Activated T-cell treated with anti-CD3 and anti-CD28 coated beads, Interleukin-2, amount 50 U/mL, for 72 hours (primary cell): ENCODE results near the gene GSTO1. TPM values are rescaled to one million over a fixed set of nuclear protein-coding genes. Genes with fewer than 3 reads are reported as not detected.

ENCODE experiments used
- ATAC-seq, 2 donors: fragments of 150-1000 bp; cut with Tn5 transposase; replicated peaks in 1 of 2; 2 replicates each; pipeline ENCODE4 v1.10.0; 2021; ENCODE audit warnings: moderate library complexity in 2 of 2, mild to moderate bottlenecking in 1 of 2
- DNase-seq, 2 donors: peaks; one replicate each; pipeline ENCODE4 v3.0.0; 2021 to 2022; ENCODE audit warnings: mixed read lengths in 1 of 2
- H3K27ac Mint-ChIP-seq: one replicate; pipeline ENCODE4 v1.8.0; 2022; ENCODE audit warnings: mild to moderate bottlenecking, moderate library complexity, mixed read lengths
- H3K27me3 Mint-ChIP-seq: one replicate; pipeline ENCODE4 v1.8.0; 2022; ENCODE audit warnings: low read depth, mixed read lengths
- H3K36me3 Mint-ChIP-seq, 2 donors: one replicate each; pipeline ENCODE4 v1.8.0; 2022; ENCODE audit warnings: mixed read lengths in 2 of 2, mild to moderate bottlenecking in 1 of 2; ENCODE audit not compliant: insufficient read depth in 2 of 2
- H3K4me1 Mint-ChIP-seq: one replicate; pipeline ENCODE4 v1.8.0; 2022; ENCODE audit warnings: low read depth, mixed read lengths
- H3K4me3 Mint-ChIP-seq, 2 donors: one replicate each; pipeline ENCODE4 v1.8.0; 2022; ENCODE audit warnings: mild to moderate bottlenecking in 2 of 2, mixed read lengths in 2 of 2, moderate library complexity in 2 of 2
- H3K9me3 Mint-ChIP-seq, 2 donors: one replicate each; pipeline ENCODE4 v1.8.0; 2022; ENCODE audit warnings: mixed read lengths in 2 of 2
- total RNA-seq, 2 donors: library from RNA; stranded (reverse); gene quantifications; one replicate each; pipeline ENCODE4 v1.2.3, GENCODE V29; 2022

Gene GSTO1
- total RNA-seq, 2 donors from 2014 or later = 113 to 117 TPM

DNA sequence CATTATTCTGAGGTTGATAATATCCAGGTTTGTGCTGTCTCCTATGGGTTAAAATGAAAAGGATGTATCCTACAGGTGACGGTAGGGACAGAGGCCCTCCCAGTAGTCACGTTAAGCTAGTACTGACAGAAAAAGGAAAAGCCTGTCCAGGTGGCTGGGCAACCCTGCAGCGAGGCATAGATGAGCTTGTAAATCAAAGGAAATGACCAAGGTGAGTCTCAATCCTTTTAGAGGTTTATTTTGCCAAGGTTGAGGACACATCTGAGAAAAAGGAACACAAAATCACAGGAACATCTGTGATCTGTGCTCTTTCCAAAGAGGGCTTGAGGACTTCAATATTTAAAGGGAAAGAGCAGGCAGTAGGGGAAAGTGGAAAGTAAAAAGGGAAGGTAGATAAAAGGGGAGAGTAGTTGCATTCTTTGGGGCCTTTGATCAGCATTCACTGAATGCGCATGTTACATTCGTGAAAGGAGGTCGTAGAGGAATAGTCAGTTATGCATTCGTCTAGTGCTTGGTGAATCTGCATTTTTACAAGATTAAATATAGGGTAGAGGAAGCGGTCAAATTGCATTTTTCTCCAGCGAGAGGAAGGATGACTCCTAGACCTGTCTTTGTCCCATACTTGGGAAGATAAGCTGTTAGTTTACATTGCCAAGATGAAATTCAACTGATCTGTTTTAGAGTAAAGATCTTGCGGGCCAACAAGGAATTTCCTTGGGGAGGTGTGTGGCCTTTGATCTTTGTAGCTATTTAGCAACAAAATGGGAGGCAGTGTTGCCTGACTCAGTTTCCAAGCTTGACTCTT, 884 bp upstream of the GSTO1 start:
- Mint-ChIP-seq H3K36me3 (peaks cover 11 to 19% of the 10 kb centered on the region in 2 donors), H3K27ac (peak overlapping the region; percentile 95), H3K27me3 (peaks cover 23% of the 10 kb centered on the region), H3K4me3 (peak overlapping the region; percentile 97 to 100), H3K4me1 (peaks cover 55% of the 10 kb centered on the region), H3K9me3 (peaks cover under 1% of the 10 kb centered on the region in 2 donors)
- DNase-seq (no peak), ATAC-seq (no peak)

DNA sequence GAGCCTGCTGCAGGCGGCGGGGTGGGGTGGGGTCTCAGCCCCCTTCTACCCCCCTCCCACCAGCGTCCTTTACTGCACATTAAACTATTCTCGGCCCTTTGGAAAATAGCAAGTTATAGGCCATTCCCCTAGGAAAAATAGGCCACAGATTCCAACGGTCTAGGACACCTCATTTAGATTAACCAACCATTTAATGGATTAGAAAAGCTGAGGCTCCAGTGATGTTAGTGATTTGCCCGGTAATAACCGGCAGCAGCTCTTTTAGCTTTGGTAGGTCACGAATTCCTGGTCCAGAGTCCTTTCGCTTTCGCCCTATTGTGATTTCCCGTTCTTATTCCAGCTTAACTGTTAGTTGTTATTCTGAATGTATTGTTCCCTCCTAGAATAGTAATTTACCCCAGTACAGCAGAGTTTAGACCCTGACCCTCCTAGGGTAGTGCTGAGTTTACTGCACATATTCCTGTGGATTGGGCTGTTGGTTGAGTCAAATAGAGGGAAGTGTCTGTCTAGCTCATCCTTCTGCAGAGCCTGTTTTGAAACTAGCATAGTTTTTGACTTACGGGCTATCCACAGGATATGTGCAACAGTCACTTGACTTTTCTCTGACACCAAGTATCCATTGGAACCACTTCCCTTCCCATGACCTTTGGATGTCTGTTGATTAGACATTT, 754 bp downstream of the GSTO1 start:
- Mint-ChIP-seq H3K36me3 (peaks cover 12 to 29% of the 10 kb centered on the region in 2 donors), H3K4me1 (peaks cover 71% of the 10 kb centered on the region), H3K9me3 (no peaks in the 10 kb centered on the region), H3K27ac (peak overlapping the region; percentile 99), H3K4me3 (peak overlapping the region; percentile 97 to 100), H3K27me3 (peaks cover 8% of the 10 kb centered on the region)
- DNase-seq = peak in 1 of 2 donors; percentile 31
- peak; percentile 70 to 72 for ATAC-seq

DNA sequence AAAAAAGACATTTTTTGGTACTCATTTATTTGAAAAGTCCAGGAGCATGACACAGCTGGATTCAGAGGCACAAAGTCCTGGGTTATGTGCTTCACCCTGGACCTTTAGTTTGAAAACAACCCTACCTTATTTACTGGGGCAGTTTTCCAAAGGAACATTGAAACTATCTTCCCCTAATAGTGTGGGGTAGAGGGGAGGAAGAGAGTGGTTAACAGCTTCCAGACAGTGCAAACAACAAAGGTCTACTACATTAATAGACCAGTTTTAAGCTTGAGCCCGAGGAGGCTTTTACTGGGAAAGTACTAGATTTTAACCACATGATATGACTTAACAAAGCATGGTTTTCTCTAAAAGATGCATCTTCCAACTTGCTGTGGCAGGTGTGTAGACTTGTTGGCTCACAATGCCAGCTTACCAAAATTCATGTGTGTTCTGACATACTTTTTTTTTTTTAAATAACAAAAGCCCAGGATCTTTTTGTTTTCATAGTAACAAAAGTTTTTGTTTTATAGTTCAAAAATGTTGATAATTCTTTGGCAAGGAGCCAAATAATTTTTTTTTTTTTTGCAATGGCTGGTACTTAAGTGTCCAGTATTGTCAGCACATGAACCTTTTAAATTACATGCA, 1.8 kb downstream of the GSTO1 start:
- Mint-ChIP-seq H3K36me3 (peaks cover 15 to 38% of the 10 kb centered on the region in 2 donors), H3K27ac (peak overlapping the region; percentile 99), H3K9me3 (no peaks in the 10 kb centered on the region), H3K27me3 (no peaks in the 10 kb centered on the region), H3K4me3 (peak overlapping the region; percentile 97 to 100), H3K4me1 (peaks cover 81% of the 10 kb centered on the region)
- DNase-seq (no peak), ATAC-seq (peak; percentile 11 to 28)

GRCh38 chr10:104257235-104257634, 2.5 kb downstream of the GSTO1 start:
- H3K9me3 Mint-ChIP-seq = no peaks in the 10 kb centered on the region
- peak overlapping the region; percentile 54 for H3K27ac Mint-ChIP-seq
- H3K27me3 Mint-ChIP-seq = no peaks in the 10 kb centered on the region
- DNase-seq (no peak), ATAC-seq (no peak)
- H3K4me1 Mint-ChIP-seq = peaks cover 89% of the 10 kb centered on the region
- H3K36me3 Mint-ChIP-seq = peaks cover 15 to 38% of the 10 kb centered on the region in 2 donors
- H3K4me3 Mint-ChIP-seq = peak overlapping the region; percentile 55 to 100

DNA sequence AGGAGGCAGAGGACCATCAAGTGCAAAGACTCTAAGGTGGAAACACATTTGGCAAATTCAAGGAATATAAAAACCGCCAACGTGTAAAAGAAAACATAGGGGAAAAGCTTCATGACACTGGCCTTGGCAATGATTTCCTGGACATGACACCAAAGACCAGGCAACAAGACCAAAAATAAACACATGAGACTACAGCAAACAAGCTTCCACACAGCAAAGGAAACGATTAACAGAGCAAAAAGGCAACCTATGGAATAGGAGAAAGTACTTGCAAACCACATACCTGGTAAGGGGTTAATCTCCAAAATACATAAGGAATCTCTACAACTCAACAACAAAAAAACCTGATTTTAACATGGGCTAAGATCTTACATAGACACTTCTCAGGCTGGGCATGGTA, 3.5 kb downstream of the GSTO1 start:
- DNase-seq = no peak
- Mint-ChIP-seq H3K27ac (peak overlapping the region; percentile 74), H3K4me3 (peak overlapping the region in 1 of 2 donors; percentile 1), H3K4me1 (peaks cover 88% of the 10 kb centered on the region), H3K27me3 (no peaks in the 10 kb centered on the region), H3K36me3 (peaks cover 15 to 41% of the 10 kb centered on the region in 2 donors), H3K9me3 (no peaks in the 10 kb centered on the region)
- ATAC-seq = no peak

GRCh38 chr10:104259456-104259855, 4.8 kb downstream of the GSTO1 start:
- Mint-ChIP-seq H3K27me3 (no peaks in the 10 kb centered on the region), H3K4me3 (peak overlapping the region in 1 of 2 donors; percentile 16), H3K27ac (peak overlapping the region; percentile 71), H3K36me3 (peaks cover 12 to 45% of the 10 kb centered on the region in 2 donors), H3K9me3 (no peaks in the 10 kb centered on the region), H3K4me1 (peaks cover 88% of the 10 kb centered on the region)
- no peak for ATAC-seq
- no peak for DNase-seq

GRCh38 chr10:104259999-104260774, 5.5 kb downstream of the GSTO1 start:
- H3K27ac Mint-ChIP-seq = peak overlapping the region; percentile 84

GRCh38 chr10:104260775-104261115, 6.1 kb downstream of the GSTO1 start:
- Mint-ChIP-seq H3K27ac (peak overlapping the region; percentile 84), H3K9me3 (no peaks in the 10 kb centered on the region), H3K4me1 (peaks cover 96% of the 10 kb centered on the region), H3K4me3 (peak overlapping the region; percentile 62 to 73), H3K36me3 (peaks cover 14 to 51% of the 10 kb centered on the region in 2 donors), H3K27me3 (no peaks in the 10 kb centered on the region)
- ATAC-seq = peak; percentile 77 to 78
- DNase-seq = no peak

More at GRCh38 chr10:104259999-104260774, 5.5 kb downstream of the GSTO1 start:
- ATAC-seq = peak; percentile 24 to 39
- Mint-ChIP-seq H3K27me3 (no peaks in the 10 kb centered on the region), H3K4me1 (peaks cover 94% of the 10 kb centered on the region), H3K4me3 (peak overlapping the region; percentile 62 to 73), H3K9me3 (no peaks in the 10 kb centered on the region), H3K36me3 (peaks cover 12 to 48% of the 10 kb centered on the region in 2 donors)
- no peak for DNase-seq

GRCh38 chr10:104262055-104262454, 7.4 kb downstream of the GSTO1 start:
- Mint-ChIP-seq H3K27ac (peak overlapping the region; percentile 84), H3K9me3 (no peaks in the 10 kb centered on the region), H3K4me3 (peak overlapping the region in 1 of 2 donors; percentile 73), H3K27me3 (no peaks in the 10 kb centered on the region), H3K4me1 (peaks cover 96% of the 10 kb centered on the region), H3K36me3 (peaks cover 17 to 61% of the 10 kb centered on the region in 2 donors)
- ATAC-seq = no peak
- no peak for DNase-seq

DNA sequence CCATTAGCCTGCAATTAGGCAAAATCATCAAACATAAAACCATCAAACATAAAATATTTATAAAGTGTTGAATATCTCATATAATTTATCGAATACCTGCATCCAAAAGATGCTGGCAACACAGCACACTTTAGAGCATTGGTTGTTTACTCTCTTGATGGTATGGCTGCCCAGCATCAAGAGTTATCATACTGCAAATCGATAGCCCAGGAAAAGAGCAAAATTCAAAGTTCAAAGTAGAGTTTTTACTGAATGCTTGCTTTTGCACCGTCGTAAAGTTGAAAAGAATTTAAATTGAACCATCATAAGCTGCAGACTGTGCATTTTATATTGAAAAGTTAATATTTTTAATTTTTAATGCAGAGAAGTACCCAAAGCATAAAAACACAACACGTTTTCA, 10.1 kb downstream of the GSTO1 start:
- ATAC-seq (no peak), DNase-seq (no peak)
- Mint-ChIP-seq H3K36me3 (peaks cover 17 to 55% of the 10 kb centered on the region in 2 donors), H3K27ac (peak overlapping the region; percentile 79), H3K4me1 (peaks cover 83% of the 10 kb centered on the region), H3K27me3 (no peaks in the 10 kb centered on the region), H3K9me3 (no peaks in the 10 kb centered on the region), H3K4me3 (peak overlapping the region in 1 of 2 donors; percentile 74)

- H3K27me3 Mint-ChIP-seq = no peaks in the 10 kb centered on the region
- H3K4me3 Mint-ChIP-seq = peak overlapping the region; percentile 86 to 88
- peaks cover 13 to 42% of the 10 kb centered on the region in 2 donors for H3K36me3 Mint-ChIP-seq
- DNase-seq (peak; percentile 47), ATAC-seq (peak; percentile 43 to 50)
- H3K27ac Mint-ChIP-seq = peak overlapping the region; percentile 93
- no peaks in the 10 kb centered on the region for H3K9me3 Mint-ChIP-seq
- H3K4me1 Mint-ChIP-seq = peaks cover 54% of the 10 kb centered on the region
Measured at GRCh38 chr10:104267721-104268404, 13.2 kb downstream of the GSTO1 start.

DNA sequence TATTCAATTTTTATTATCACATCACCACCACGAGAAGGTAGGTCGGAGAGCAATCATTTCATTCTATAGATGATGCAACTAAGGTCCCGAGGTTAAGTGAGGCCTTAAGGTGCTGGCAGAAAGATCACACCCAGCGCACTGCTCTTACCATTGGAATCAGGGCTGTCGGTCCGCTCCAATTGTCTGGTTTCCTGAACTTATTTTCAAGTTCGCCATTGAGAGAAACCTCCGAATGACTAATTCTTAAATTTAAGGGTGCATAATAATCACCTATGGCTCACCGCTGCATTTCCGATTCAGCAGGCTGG, 13.7 kb downstream of the GSTO1 start:
- peaks cover 49% of the 10 kb centered on the region for H3K4me1 Mint-ChIP-seq
- H3K27ac Mint-ChIP-seq = peak overlapping the region; percentile 93
- no peak for DNase-seq
- H3K27me3 Mint-ChIP-seq = no peaks in the 10 kb centered on the region
- H3K36me3 Mint-ChIP-seq = peaks cover 13 to 39% of the 10 kb centered on the region in 2 donors
- H3K9me3 Mint-ChIP-seq = no peaks in the 10 kb centered on the region
- peak; percentile 47 to 49 for ATAC-seq
- peak overlapping the region; percentile 86 to 88 for H3K4me3 Mint-ChIP-seq
